Left colon (tissue), 2 donors: ENCODE results near the gene NSD1. TPM values are rescaled to one million over a fixed set of nuclear protein-coding genes. Genes with fewer than 3 reads are reported as not detected.
A peak's percentile ranks its signal among the peaks of the same experiment; 100 is the strongest.

Experiments
- ATAC-seq: fragments of 200-7000 bp; cut with Tn5 transposase; one replicate; pipeline ENCODE4 v1.9.1; 2020; ENCODE audit warnings: mild to moderate bottlenecking, moderate library complexity
- DNase-seq, 2 donors: peaks; one replicate each; pipeline ENCODE4 v3.0.0-alpha.2; 2020
- intact Hi-C, 2 donors: fragments of 100-400 bp; cut with DNase I in 1 of 2; cut with micrococcal nuclease in 1 of 2; formaldehyde crosslinking; loops; one replicate each; pipeline versions ENCODE4 v1.11.2 to v1.14.0; 2022; cut with DNase I, micrococcal nuclease
- long read RNA-seq: library from polyadenylated mRNA; unstranded; transcript quantifications from one replicate; pipeline ENCODE4 v2.0.0, GENCODE V29; 2021
- total RNA-seq, 2 donors: library from RNA; stranded (reverse); fragmentation: NEBNext Ultra II Directional; extraction: Animal tissue kit (Norgen Biotek cat#: 25700); gene quantifications; one replicate each; pipeline ENCODE4 v1.2.1, GENCODE V29; 2021
- donor health status: DM: no; HTN: no; CAD: no.
- donor health status: DM: yes; HTN: yes; CAD: no.

The NSD1 gene
- 10 to 100 TPM; 55.6 to 65.8 TPM for total RNA-seq
- long read RNA-seq, partial matches to known transcripts: 3 of 22 reads
- long read RNA-seq, other reads (novel, unspliced or antisense): 17 of 22 reads

GRCh38 chr5:177133096-177133852, at the start of gene NSD1:
TSS of gene NSD1 (plus strand) at chr5:177133773. CDS start at chr5:177135104, 1,331 bp downstream.
- peak; percentile 80 for ATAC-seq
- intact Hi-C loops: no loop called here
- DNase-seq: peak; percentile 87 to 90

DNA sequence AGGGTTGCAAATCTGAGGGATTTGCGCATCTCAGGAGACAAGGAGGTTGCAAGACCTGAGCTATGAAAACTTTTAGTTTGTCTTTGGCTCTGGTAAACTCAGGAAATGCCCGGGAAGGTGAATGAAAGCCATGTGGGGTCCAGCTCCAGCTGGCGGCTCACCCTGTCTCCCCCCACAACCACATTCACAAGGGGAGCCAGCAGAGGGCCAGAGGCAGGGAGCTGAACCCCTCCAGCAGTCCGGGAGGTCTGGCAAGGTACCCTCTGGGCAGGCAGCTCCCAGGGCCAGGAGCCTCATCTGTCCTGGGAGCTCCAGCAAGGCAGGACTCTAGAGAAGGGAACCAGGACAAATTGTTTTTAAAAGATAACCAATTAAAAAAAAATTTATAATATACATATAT, 49.4 kb upstream of the NSD1 start:
- DNase-seq: no peak
- intact Hi-C loops: no loop called here
- no peak for ATAC-seq

- DNase-seq (peak in 1 of 2 donors; percentile 86), ATAC-seq (no peak)
- intact Hi-C loops: no loop called here
These were observed 47.5 kb upstream of the NSD1 start for GRCh38 chr5:177085985-177086653.

- DNase-seq (peak; percentile 88 to 93), ATAC-seq (peak; percentile 77)
- intact Hi-C loops: no loop called here
These were observed 46.7 kb upstream of the NSD1 start, which contains the start of gene FGFR4 for GRCh38 chr5:177086654-177087397. TSS of gene FGFR4 (plus strand) at chr5:177086915. CDS start at chr5:177089603, 2,688 bp downstream.

- no peak for ATAC-seq
- no peak for DNase-seq
- intact Hi-C loops: no loop called here
These were observed 46.1 kb upstream of the NSD1 start for GRCh38 chr5:177087398-177088005.

DNA sequence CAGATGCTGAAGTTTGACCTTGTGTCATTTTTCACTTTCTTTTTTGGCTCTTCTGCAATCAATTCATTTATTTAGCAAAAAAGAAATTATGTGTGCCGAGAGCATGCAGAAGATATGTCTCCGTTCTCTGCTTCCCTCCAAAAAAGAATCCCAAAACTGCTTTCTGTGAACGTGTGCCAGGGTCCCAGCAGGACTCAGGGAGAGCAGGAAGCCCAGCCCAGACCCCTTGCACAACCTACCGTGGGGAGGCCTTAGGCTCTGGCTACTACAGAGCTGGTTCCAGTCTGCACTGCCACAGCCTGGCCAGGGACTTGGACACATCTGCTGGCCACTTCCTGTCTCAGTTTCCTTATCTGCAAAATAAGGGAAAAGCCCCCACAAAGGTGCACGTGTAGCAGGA, 44.4 kb upstream of the NSD1 start:
- intact Hi-C loops: no loop called here
- ATAC-seq (no peak), DNase-seq (peak in 1 of 2 donors; percentile 55)

- DNase-seq (peak; percentile 42 to 66), ATAC-seq (peak; percentile 22)
- intact Hi-C loops: no loop called here
These were observed 43.5 kb upstream of the NSD1 start for GRCh38 chr5:177089825-177090641.

- no peak for ATAC-seq
- intact Hi-C loops: no loop called here
- DNase-seq: no peak
These were observed 42.8 kb upstream of the NSD1 start for GRCh38 chr5:177090813-177091212.

DNA sequence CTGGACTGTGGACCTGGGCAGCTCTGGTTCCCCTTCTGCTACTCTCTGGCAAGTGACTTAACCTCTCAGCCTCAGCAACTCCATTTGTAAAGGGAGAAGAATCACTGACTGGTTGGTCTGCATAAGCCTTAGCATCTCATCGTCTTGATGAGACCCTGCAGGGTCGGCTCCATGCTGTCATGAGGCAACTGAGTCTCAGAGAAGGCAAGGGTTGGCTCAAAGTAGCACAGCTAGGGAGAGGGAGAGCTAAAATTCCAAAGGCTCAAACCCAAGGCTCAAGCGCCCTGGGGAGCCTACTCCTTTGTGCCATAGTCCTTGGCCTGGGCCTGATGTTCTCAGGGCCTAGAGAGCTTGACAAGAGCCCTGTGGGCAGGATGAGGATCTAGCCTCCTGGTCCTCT, 42.3 kb upstream of the NSD1 start:
- DNase-seq (no peak), ATAC-seq (no peak)
- intact Hi-C loops: no loop called here

GRCh38 chr5:177092178-177093081, 41.1 kb upstream of the NSD1 start:
- intact Hi-C loops: no loop called here
- DNase-seq (no peak), ATAC-seq (no peak)

DNA sequence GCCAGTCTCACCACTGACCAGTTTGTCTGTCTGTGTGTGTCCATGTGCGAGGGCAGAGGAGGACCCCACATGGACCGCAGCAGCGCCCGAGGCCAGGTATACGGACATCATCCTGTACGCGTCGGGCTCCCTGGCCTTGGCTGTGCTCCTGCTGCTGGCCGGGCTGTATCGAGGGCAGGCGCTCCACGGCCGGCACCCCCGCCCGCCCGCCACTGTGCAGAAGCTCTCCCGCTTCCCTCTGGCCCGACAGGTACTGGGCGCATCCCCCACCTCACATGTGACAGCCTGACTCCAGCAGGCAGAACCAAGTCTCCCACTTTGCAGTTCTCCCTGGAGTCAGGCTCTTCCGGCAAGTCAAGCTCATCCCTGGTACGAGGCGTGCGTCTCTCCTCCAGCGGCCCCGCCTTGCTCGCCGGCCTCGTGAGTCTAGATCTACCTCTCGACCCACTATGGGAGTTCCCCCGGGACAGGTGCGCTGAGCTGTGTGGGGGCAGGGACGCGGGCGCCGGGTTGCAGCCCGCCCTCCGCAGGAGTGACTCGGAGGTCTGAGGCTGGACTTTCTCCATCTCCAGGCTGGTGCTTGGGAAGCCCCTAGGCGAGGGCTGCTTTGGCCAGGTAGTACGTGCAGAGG, 40.4 kb upstream of the NSD1 start:
- intact Hi-C loops: no loop called here
- ATAC-seq (no peak), DNase-seq (no peak)

- intact Hi-C loops: no loop called here
- DNase-seq (no peak), ATAC-seq (no peak)
These were observed 39.8 kb upstream of the NSD1 start for GRCh38 chr5:177093803-177094202.

GRCh38 chr5:177094224-177095087, 39.1 kb upstream of the NSD1 start:
- no peak for ATAC-seq

GRCh38 chr5:177095088-177095669, 38.4 kb upstream of the NSD1 start:
- ATAC-seq: no peak
- intact Hi-C loops: no loop called here
- no peak for DNase-seq

More at GRCh38 chr5:177094224-177095087, 39.1 kb upstream of the NSD1 start:
- intact Hi-C loops: no loop called here
- peak; percentile 48 to 61 for DNase-seq

DNA sequence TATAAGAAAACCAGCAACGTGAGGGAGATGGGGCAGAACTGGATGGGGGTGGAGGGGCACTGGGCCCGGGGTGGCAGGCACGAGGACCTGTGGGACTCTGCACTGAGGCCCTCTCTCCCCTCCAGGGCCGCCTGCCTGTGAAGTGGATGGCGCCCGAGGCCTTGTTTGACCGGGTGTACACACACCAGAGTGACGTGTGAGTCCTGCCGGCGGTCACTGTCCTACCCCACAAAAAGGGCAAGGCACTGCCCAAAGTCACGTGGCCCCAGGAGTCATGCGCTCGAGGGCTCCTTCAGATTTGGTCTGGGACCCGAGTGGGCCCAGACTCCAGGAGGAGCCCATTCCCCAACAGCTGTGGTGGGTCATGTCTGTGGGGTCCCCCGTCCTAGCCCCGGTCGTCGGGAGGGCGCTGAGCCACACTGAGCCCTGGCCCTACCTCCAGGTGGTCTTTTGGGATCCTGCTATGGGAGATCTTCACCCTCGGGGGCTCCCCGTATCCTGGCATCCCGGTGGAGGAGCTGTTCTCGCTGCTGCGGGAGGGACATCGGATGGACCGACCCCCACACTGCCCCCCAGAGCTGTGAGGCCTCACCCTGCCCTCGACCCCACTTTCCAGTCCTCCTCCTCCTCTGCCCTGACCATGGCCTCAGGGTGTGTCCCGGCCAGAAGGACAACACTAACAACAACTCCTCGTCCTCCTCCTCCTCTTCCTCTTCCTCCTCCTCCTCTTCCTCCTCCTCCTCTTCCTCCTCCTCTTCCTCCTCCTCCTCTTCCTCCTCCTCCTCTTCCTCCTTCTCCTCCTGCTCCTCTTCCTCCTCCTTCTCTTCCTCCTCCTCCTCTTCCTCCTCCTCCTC, 37.2 kb upstream of the NSD1 start:
- intact Hi-C loops: no loop called here
- DNase-seq (no peak), ATAC-seq (no peak)
